GM20431 (cell line): ENCODE measurements around the gene PRKCH.
"Not testable (repeated sequence)": the region's sequence is repeated elsewhere in the genome, so short reads cannot be mapped to it uniquely, and the experiment has no call there.

Source experiments
- in situ Hi-C: fragments of 300-500 bp; cut with MseI, MboI; formaldehyde crosslinking; loops from one replicate; pipeline ENCODE4 v1.15.0; 2020; ENCODE audit warnings: low sequenced_read_pairs; ENCODE audit not compliant: unreplicated experiment

PRKCH gene

GRCh38 chr14:61300754-61301153 lies 20.6 kb upstream of the PRKCH start:
- in situ Hi-C loops: no loop called here

GRCh38 chr14:61304688-61305087 lies 16.7 kb upstream of the PRKCH start:
- in situ Hi-C loops: no loop called here

GRCh38 chr14:61308198-61308597 lies 13.2 kb upstream of the PRKCH start:
- in situ Hi-C loops: no loop called here

GRCh38 chr14:61308701-61309100 lies 12.7 kb upstream of the PRKCH start:
- in situ Hi-C loops: not testable (repeated sequence)

- in situ Hi-C loops: no loop called here
Observed at GRCh38 chr14:61315313-61315712, 6.1 kb upstream of the PRKCH start.

GRCh38 chr14:61319086-61319485 lies 2.3 kb upstream of the PRKCH start:
- in situ Hi-C loops: no loop called here

- in situ Hi-C loops: no loop called here
Observed at GRCh38 chr14:61319706-61320105, 1.7 kb upstream of the PRKCH start.

- in situ Hi-C loops: not testable (repeated sequence)
Observed at GRCh38 chr14:61320170-61320569, 1.2 kb upstream of the PRKCH start.

GRCh38 chr14:61320806-61321384 lies 484 bp upstream of the PRKCH start:
- in situ Hi-C loops: no loop called here

- in situ Hi-C loops: no loop called here
Observed at GRCh38 chr14:61322011-61322798, 826 bp downstream of the PRKCH start.

- in situ Hi-C loops: no loop called here
Observed at GRCh38 chr14:61322799-61323290, 1.5 kb downstream of the PRKCH start.

GRCh38 chr14:61323970-61324369 lies 2.6 kb downstream of the PRKCH start:
- in situ Hi-C loops: no loop called here

GRCh38 chr14:61325166-61325565 lies 3.8 kb downstream of the PRKCH start:
- in situ Hi-C loops: no loop called here

- in situ Hi-C loops: no loop called here
Observed at GRCh38 chr14:61326146-61326545, 4.8 kb downstream of the PRKCH start.

- in situ Hi-C loops: no loop called here
Observed at GRCh38 chr14:61326847-61327246, 5.5 kb downstream of the PRKCH start.

- in situ Hi-C loops: no loop called here
Observed at GRCh38 chr14:61328626-61329262, 7.4 kb downstream of the PRKCH start.

GRCh38 chr14:61329478-61330051 lies 8.2 kb downstream of the PRKCH start:
- in situ Hi-C loops: no loop called here

- in situ Hi-C loops: no loop called here
Observed at GRCh38 chr14:61330511-61330910, 9.1 kb downstream of the PRKCH start.

- in situ Hi-C loops: no loop called here
Observed at GRCh38 chr14:61331992-61332657, 10.7 kb downstream of the PRKCH start.

GRCh38 chr14:61332658-61333029 lies 11.3 kb downstream of the PRKCH start:
- in situ Hi-C loops: no loop called here
